T-cell (primary cell): Measurements from ENCODE around the gene MRM1. TPM values are rescaled to one million over a fixed set of nuclear protein-coding genes. Genes with fewer than 3 reads are reported as not detected.

Experiments
- ATAC-seq, 4 experiments: fragments of 200-7000 bp in 3 of 4; fragments of 150-1000 bp in 1 of 4; cut with Tn5 transposase; replicated peaks in 1 of 4; 1 replicate in 3 of 4; 2 replicates in 1 of 4; pipeline ENCODE4 v1.10.0; 2021; ENCODE audit warnings: moderate library complexity in 3 of 4, mild to moderate bottlenecking in 2 of 4, moderate number of reproducible peaks in 1 of 4
- CTCF ChIA-PET, 2 donors: fragments of 300-600 bp; sonication (Branson Sonifier 250); formaldehyde crosslinking; loops; one replicate each; lab custom pipeline; 2022; ENCODE audit warnings: antibody characterized with exemption in 2 of 2; lab: Charles Lee
- POLR2A ChIA-PET, 2 donors: fragments of 300-600 bp; sonication (Branson Sonifier 250); formaldehyde crosslinking; loops; one replicate each; lab custom pipeline; 2022; ENCODE audit warnings: antibody characterized with exemption in 2 of 2; lab: Charles Lee
- DNase-seq, 35 experiments: peaks; one replicate each; pipeline versions ENCODE4 v3.0.0 to v3.0.0-alpha.2; 2013 to 2023
- H3K27ac ChIP-seq: one replicate; pipeline ENCODE4 v1.5.1; 2013; ENCODE audit warnings: low read length
- H3K27me3 ChIP-seq, 2 experiments: replicated peaks in 1 of 2; 1 replicate in 1 of 2; 2 replicates in 1 of 2; pipeline versions ENCODE4 v1.6.1 to v1.7.0; 2013; ENCODE audit warnings: low read length in 1 of 2, mixed read lengths in 1 of 2; ENCODE audit not compliant: control insufficient read depth in 2 of 2, insufficient read depth in 2 of 2; ENCODE audit errors: extremely low read depth in 1 of 2
- H3K36me3 ChIP-seq, 2 donors: 1 replicate in 1 of 2; 2 replicates in 1 of 2; pipeline versions ENCODE4 v1.6.1 to v1.7.0; 2013; ENCODE audit warnings: low read length in 1 of 2; ENCODE audit not compliant: control insufficient read depth in 2 of 2, insufficient read depth in 1 of 2; ENCODE audit errors: extremely low read depth in 1 of 2
- H3K4me1 ChIP-seq, 2 experiments: 1 replicate in 1 of 2; 2 replicates in 1 of 2; pipeline versions ENCODE4 v1.6.1 to v1.7.0; 2013; ENCODE audit warnings: low read length in 2 of 2, mixed read lengths in 1 of 2; ENCODE audit not compliant: insufficient read depth in 2 of 2, control insufficient read depth in 1 of 2; ENCODE audit errors: extremely low read depth in 1 of 2
- H3K4me3 ChIP-seq, 2 donors: 1 replicate in 1 of 2; 2 replicates in 1 of 2; pipeline versions ENCODE4 v1.5.1 to v1.7.0; 2013; ENCODE audit warnings: mild to moderate bottlenecking in 2 of 2, low read length in 1 of 2, moderate library complexity in 1 of 2; ENCODE audit not compliant: control insufficient read depth in 1 of 2; ENCODE audit errors: extremely low read depth in 1 of 2
- H3K9me3 ChIP-seq: 2 replicates; pipeline ENCODE4 v1.7.0; 2013
- H3K27ac Mint-ChIP-seq, 2 donors: one replicate each; pipeline ENCODE4 v1.8.0; 2020 to 2021; ENCODE audit warnings: mild to moderate bottlenecking in 2 of 2, mixed read lengths in 2 of 2
- H3K27me3 Mint-ChIP-seq, 2 donors: one replicate each; pipeline ENCODE4 v1.8.0; 2021 to 2022; ENCODE audit warnings: mixed read lengths in 2 of 2
- H3K36me3 Mint-ChIP-seq: one replicate; pipeline ENCODE4 v1.8.0; 2021; ENCODE audit warnings: mixed read lengths
- H3K4me1 Mint-ChIP-seq, 3 donors: one replicate each; pipeline ENCODE4 v1.8.0; 2020 to 2022; ENCODE audit warnings: mixed read lengths in 3 of 3, mild to moderate bottlenecking in 1 of 3
- H3K4me3 Mint-ChIP-seq, 3 donors: one replicate each; pipeline ENCODE4 v1.8.0; 2020 to 2022; ENCODE audit warnings: mild to moderate bottlenecking in 3 of 3, mixed read lengths in 3 of 3, moderate library complexity in 3 of 3
- H3K9me3 Mint-ChIP-seq, 3 donors: one replicate each; pipeline ENCODE4 v1.8.0; 2020 to 2022; ENCODE audit warnings: mixed read lengths in 3 of 3
- WGBS: methylation state at CpG from one replicate; pipeline ENCODE4 v1.1.5; 2013; ENCODE audit warnings: missing lambda C conversion rate; ENCODE audit not compliant: insufficient coverage; 5-methylcytosine and 5-hydroxymethylcytosine counted together
- total RNA-seq, 35 experiments: library from RNA in 6 of 35; stranded (reverse) in 6 of 35; fragments of 120-200 nt in 1 of 35; gene quantifications; one replicate each; pipeline versions ENCODE4 v1.2.1 to v1.2.4 and lab custom pipeline; 2013 to 2026

The MRM1 gene
- total RNA-seq, 5 donors from 2014 or later (not counting 1 experiment from before 2014, with no cell fraction given): 2.3 to 18.2 (median 15.4) TPM

GRCh38 chr17:36617773-36618172 is 16.4 kb downstream of the MRM1 start:
- no CpG with 5 or more reads among the region's 7 CpGs for WGBS
- Histone ChIP-seq H3K9me3 (no peaks in the 10 kb centered on the region), H3K4me1 (no peaks in the 10 kb centered on the region), H3K36me3 (no peaks in the 10 kb centered on the region), H3K27ac (no peak overlapping the region), H3K27me3 (peaks cover 0 to 31% of the 10 kb centered on the region in 2 experiments), H3K4me3 (no peak overlapping the region)
- Mint-ChIP-seq H3K4me1 (peaks cover 0 to 5% (median 0%) of the 10 kb centered on the region in 3 donors), H3K27ac (no peak overlapping the region), H3K4me3 (no peak overlapping the region), H3K9me3 (no peaks in the 10 kb centered on the region), H3K27me3 (peaks cover 2 to 7% of the 10 kb centered on the region in 2 donors), H3K36me3 (no peaks in the 10 kb centered on the region)
- ATAC-seq (no peak), DNase-seq (no peak)
- POLR2A ChIA-PET: no interaction called here
- CTCF ChIA-PET: interaction anchor here in 1 of 2 donors (0.7 kb wide), 1 partner anchor 94 kb away, joined by 3 read pairs; no protein-coding TSS in a partner anchor

GRCh38 chr17:36623281-36623680 is 21.9 kb downstream of the MRM1 start:
- Mint-ChIP-seq H3K4me3 (no peak overlapping the region), H3K36me3 (no peaks in the 10 kb centered on the region), H3K9me3 (no peaks in the 10 kb centered on the region), H3K27me3 (peaks cover 1 to 2% of the 10 kb centered on the region in 2 donors), H3K27ac (no peak overlapping the region), H3K4me1 (peaks cover 0 to 5% (median 0%) of the 10 kb centered on the region in 3 donors)
- 100% methylated on average over 1 of the region's 3 CpGs for WGBS
- DNase-seq (no peak), ATAC-seq (no peak)
- Histone ChIP-seq H3K36me3 (no peaks in the 10 kb centered on the region), H3K4me3 (no peak overlapping the region), H3K27ac (no peak overlapping the region), H3K27me3 (peaks cover 0 to 5% of the 10 kb centered on the region in 2 experiments), H3K9me3 (no peaks in the 10 kb centered on the region), H3K4me1 (no peaks in the 10 kb centered on the region)
- POLR2A ChIA-PET: no interaction called here
- CTCF ChIA-PET: no interaction called here

DNA sequence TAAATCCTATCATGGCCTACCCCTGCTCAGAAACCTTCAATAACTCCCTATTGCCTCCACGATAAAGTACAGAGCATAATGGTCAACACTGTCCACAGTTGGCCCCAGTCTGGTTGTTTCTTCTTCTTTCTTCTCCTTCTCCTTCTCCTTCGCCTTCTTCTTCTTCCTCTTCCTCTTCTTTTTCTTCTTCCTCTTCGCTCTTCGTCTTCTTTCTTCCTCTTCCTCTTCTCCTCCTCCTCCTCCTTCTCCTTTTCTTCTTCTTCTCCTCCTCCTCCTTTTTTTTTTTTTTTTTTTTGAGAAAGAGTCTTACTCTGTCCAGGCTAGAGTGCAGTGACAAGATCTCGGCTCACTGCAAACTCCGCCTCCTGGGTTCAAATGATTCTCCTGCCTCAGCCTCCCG is 23.8 kb downstream of the MRM1 start:
- no peak for DNase-seq
- no peak overlapping the region for H3K4me3 ChIP-seq
- no peak overlapping the region for H3K4me3 Mint-ChIP-seq
- H3K4me1 ChIP-seq: peaks cover 0 to 7% of the 10 kb centered on the region in 2 experiments
- no peaks in the 10 kb centered on the region for H3K9me3 Mint-ChIP-seq
- H3K27ac Mint-ChIP-seq: no peak overlapping the region
- POLR2A ChIA-PET: no interaction called here
- peaks cover 0 to 2% of the 10 kb centered on the region in 2 donors for H3K27me3 Mint-ChIP-seq
- no peaks in the 10 kb centered on the region for H3K9me3 ChIP-seq
- H3K27ac ChIP-seq: no peak overlapping the region
- no peaks in the 10 kb centered on the region for H3K36me3 ChIP-seq
- peaks cover 0 to 5% (median 0%) of the 10 kb centered on the region in 3 donors for H3K4me1 Mint-ChIP-seq
- CTCF ChIA-PET: interaction anchor here in 1 of 2 donors (0.7 to 1.4 kb wide), 3 partner anchors 22 to 615 kb away, joined by 3 to 4 read pairs (median 3); no protein-coding TSS in a partner anchor
- ATAC-seq: no peak
- peaks cover 0 to 14% of the 10 kb centered on the region in 2 experiments for H3K27me3 ChIP-seq
- WGBS: 62% methylated on average over 5 of the region's 7 CpGs
- no peaks in the 10 kb centered on the region for H3K36me3 Mint-ChIP-seq

DNA sequence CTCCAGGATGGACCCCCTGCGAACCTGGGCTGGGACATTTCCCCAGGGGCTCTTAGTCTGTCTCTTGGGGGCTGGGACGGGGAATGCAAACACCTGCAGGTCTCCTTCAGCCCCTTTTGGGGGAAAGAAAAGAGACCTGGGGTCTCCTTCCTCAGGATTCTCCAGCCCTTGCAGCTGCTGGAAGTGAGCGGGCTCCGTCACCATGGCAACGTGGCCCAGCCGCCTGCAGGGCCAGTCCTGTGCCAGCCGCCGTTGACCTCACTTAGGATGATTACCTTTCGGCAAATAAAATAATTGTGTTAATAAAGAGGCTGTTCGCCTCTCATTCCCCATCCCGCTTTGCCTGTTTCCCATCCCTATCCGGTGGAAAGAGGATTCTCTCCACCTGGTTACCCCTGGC is 25.7 kb downstream of the MRM1 start:
- POLR2A ChIA-PET: no interaction called here
- no peak for ATAC-seq
- Histone ChIP-seq H3K9me3 (no peaks in the 10 kb centered on the region), H3K4me1 (peaks cover 0 to 7% of the 10 kb centered on the region in 2 experiments), H3K36me3 (no peaks in the 10 kb centered on the region), H3K4me3 (no peak overlapping the region), H3K27ac (no peak overlapping the region), H3K27me3 (peaks cover 0 to 19% of the 10 kb centered on the region in 2 experiments)
- no peaks in the 10 kb centered on the region for H3K4me1 Mint-ChIP-seq
- no peaks in the 10 kb centered on the region for H3K36me3 Mint-ChIP-seq
- no peak overlapping the region for H3K27ac Mint-ChIP-seq
- WGBS: 88% methylated on average over 3 of the region's 12 CpGs
- no peak for DNase-seq
- no peak overlapping the region for H3K4me3 Mint-ChIP-seq
- no peaks in the 10 kb centered on the region for H3K9me3 Mint-ChIP-seq
- CTCF ChIA-PET: interaction anchor here (0.8 to 1.0 kb wide), 2 partner anchors 29 to 420 kb away, joined by 3 read pairs; no protein-coding TSS in a partner anchor
- H3K27me3 Mint-ChIP-seq: peaks cover 2 to 8% of the 10 kb centered on the region in 2 donors

DNA sequence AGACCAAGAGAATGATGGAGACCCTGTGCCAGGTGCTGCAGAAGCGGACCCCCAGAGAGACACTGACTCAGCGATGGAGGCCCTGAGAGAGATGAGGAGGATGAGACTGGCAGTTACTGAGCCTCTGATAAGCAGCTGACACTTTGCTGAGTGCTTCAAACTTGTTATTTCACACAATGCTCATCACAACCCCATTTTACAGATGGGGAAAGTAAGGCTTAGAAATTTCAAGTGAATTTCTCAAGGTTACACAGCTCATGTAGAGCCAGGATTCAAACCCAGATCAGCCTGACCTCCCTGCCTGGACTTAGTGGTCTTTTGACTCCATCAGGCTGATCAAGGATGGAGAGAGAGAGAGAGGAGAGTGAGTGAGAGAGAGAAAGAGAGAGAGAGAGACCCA is 27.2 kb downstream of the MRM1 start:
- Mint-ChIP-seq H3K4me1 (no peaks in the 10 kb centered on the region), H3K9me3 (no peaks in the 10 kb centered on the region), H3K27ac (no peak overlapping the region), H3K4me3 (no peak overlapping the region), H3K27me3 (peaks cover 11 to 14% of the 10 kb centered on the region in 2 donors), H3K36me3 (no peaks in the 10 kb centered on the region)
- H3K36me3 ChIP-seq: no peaks in the 10 kb centered on the region
- H3K9me3 ChIP-seq: no peaks in the 10 kb centered on the region
- H3K27ac ChIP-seq: no peak overlapping the region
- ChIA-PET POLR2A (no interaction called here), CTCF (interaction anchor here (1.0 to 1.4 kb wide), 2 partner anchors 127 to 419 kb away, joined by 3 to 4 read pairs; no protein-coding TSS in a partner anchor)
- WGBS: 86% methylated on average over 1 of the region's 2 CpGs
- H3K27me3 ChIP-seq: peaks cover 0 to 29% of the 10 kb centered on the region in 2 experiments
- no peak for DNase-seq
- no peak overlapping the region for H3K4me3 ChIP-seq
- peaks cover 0 to 7% of the 10 kb centered on the region in 2 experiments for H3K4me1 ChIP-seq
- no peak for ATAC-seq

- no peak overlapping the region for H3K4me3 ChIP-seq
- no peaks in the 10 kb centered on the region for H3K9me3 Mint-ChIP-seq
- peaks cover 0 to 7% of the 10 kb centered on the region in 2 experiments for H3K4me1 ChIP-seq
- H3K36me3 Mint-ChIP-seq: no peaks in the 10 kb centered on the region
- ChIA-PET POLR2A (no interaction called here), CTCF (interaction anchor here (0.6 to 1.0 kb wide), 4 partner anchors 13 to 418 kb away, joined by 3 to 4 read pairs (median 4); no protein-coding TSS in a partner anchor)
- H3K36me3 ChIP-seq: no peaks in the 10 kb centered on the region
- ATAC-seq (peak; percentile 69 to 87 (median 78)), DNase-seq (peak; percentile 30 to 86 (median 67))
- peaks cover 0 to 31% of the 10 kb centered on the region in 2 experiments for H3K27me3 ChIP-seq
- no peaks in the 10 kb centered on the region for H3K4me1 Mint-ChIP-seq
- H3K27ac Mint-ChIP-seq: no peak overlapping the region
- no peak overlapping the region for H3K27ac ChIP-seq
- no peaks in the 10 kb centered on the region for H3K9me3 ChIP-seq
- no peak overlapping the region for H3K4me3 Mint-ChIP-seq
- peaks cover 14 to 16% of the 10 kb centered on the region in 2 donors for H3K27me3 Mint-ChIP-seq
- 33% methylated on average over 12 of the region's 14 CpGs for WGBS
Observed at GRCh38 chr17:36629252-36629847, 28.0 kb downstream of the MRM1 start.
